Measurements from ENCODE around the gene ZNF662.

GRCh38 chr3:42926310-42926709 lies 20.4 kb downstream of the ZNF662 start:
- TF ChIP-seq ZNF274 (IDR thresholded peaks at IDR 0.05; ENCODE audit: low read depth, low read length) (no peak), YY1 (IDR thresholded peaks at IDR 0.05; ENCODE audit: insufficient read depth, insufficient read length) (no peak), SUZ12 (IDR thresholded peaks at IDR 0.05; ENCODE audit: extremely low read depth, insufficient read depth, insufficient read length) (no peak)

All from NT2/D1 (cell line).